SK-N-SH (cell line): Measurements from ENCODE around the gene IFI27L1.

ENCODE experiments used
- FOXM1 ChIP-seq: IDR thresholded peaks from 2 replicates; pipeline ENCODE4 v1.4.0; 2012; ENCODE audit warnings: low read depth, mild to moderate bottlenecking
- GABPA ChIP-seq: IDR thresholded peaks from 2 replicates; pipeline ENCODE4 v1.4.0; 2012; ENCODE audit warnings: low read depth, mild to moderate bottlenecking
- GATA2 ChIP-seq: sonication (generic); formaldehyde crosslinking; IDR thresholded peaks from 2 replicates; pipeline ENCODE4 v1.5.0; 2020; ENCODE audit warnings: mild to moderate bottlenecking, missing genetic modification reagents
- POLR2AphosphoS5 ChIP-seq: IDR thresholded peaks from 2 replicates; pipeline ENCODE4 v1.6.1; 2012; ENCODE audit warnings: low read depth, low read length
- RAD21 ChIP-seq: IDR thresholded peaks from 2 replicates; pipeline ENCODE4 v1.6.1; 2012; ENCODE audit warnings: mild to moderate bottlenecking, low read length
- RXRA ChIP-seq: IDR thresholded peaks from 2 replicates; pipeline ENCODE4 v1.4.0; 2012; ENCODE audit warnings: low read depth, mild to moderate bottlenecking, borderline replicate concordance
- YY1 ChIP-seq: IDR thresholded peaks from 2 replicates; pipeline ENCODE4 v1.4.0; 2012; ENCODE audit warnings: low read depth, mild to moderate bottlenecking
- TF ChIP-seq, protein P1 (sequence below): IDR thresholded peaks from 2 replicates; pipeline ENCODE4; 2012
- TF ChIP-seq, protein P2 (sequence below): fragments of 200-600 bp; sonication (generic); IDR thresholded peaks from 2 replicates; pipeline ENCODE4 v1.6.1; 2017; ENCODE audit warnings: antibody characterized with exemption, mild to moderate bottlenecking, moderate library complexity
- TF ChIP-seq, protein P3 (sequence below): fragments of 150-350 bp; IDR thresholded peaks from 2 replicates; pipeline ENCODE4 v1.6.1; 2016; ENCODE audit warnings: mild to moderate bottlenecking, low read depth, low read length
- TF ChIP-seq, protein P4 (sequence below): IDR thresholded peaks from 2 replicates; pipeline ENCODE4 v1.4.0; 2012; ENCODE audit warnings: low read depth
- TF ChIP-seq, protein P5 (sequence below): IDR thresholded peaks from 2 replicates; pipeline ENCODE4 v1.6.1; 2012; ENCODE audit warnings: mild to moderate bottlenecking, low read depth, low read length, moderate library complexity

DNA sequence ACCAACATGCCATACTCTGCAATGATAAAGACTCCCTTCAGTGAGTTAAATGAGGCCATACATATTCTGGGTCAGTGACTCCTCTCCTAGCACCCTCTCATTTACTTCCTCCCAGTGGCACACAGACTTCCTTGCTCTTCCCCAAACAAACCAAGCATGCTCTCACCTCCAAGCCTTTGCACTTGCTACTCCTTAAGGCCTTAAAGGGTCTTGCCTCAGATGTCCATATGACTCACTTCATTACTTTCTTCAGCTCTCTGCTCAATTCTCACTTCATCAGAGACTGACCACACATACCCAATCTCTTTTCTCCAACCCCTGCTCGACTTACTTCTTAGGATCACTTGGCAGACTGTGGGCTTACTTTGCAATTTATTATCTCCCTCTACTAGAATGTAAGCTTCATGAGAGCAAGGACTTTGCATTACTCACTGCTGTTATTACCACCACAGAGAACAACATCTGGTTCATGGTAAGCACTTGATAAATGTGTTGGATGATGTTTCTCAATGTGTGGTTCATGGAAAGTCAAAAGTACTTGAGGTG is 22.9 kb upstream of the IFI27L1 start:
- no peak for TF ChIP-seq RAD21
- TF ChIP-seq, protein P1, sequence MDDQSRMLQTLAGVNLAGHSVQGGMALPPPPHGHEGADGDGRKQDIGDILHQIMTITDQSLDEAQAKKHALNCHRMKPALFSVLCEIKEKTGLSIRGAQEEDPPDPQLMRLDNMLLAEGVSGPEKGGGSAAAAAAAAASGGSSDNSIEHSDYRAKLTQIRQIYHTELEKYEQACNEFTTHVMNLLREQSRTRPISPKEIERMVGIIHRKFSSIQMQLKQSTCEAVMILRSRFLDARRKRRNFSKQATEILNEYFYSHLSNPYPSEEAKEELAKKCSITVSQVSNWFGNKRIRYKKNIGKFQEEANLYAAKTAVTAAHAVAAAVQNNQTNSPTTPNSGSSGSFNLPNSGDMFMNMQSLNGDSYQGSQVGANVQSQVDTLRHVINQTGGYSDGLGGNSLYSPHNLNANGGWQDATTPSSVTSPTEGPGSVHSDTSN = no peak
- TF ChIP-seq, protein P2, sequence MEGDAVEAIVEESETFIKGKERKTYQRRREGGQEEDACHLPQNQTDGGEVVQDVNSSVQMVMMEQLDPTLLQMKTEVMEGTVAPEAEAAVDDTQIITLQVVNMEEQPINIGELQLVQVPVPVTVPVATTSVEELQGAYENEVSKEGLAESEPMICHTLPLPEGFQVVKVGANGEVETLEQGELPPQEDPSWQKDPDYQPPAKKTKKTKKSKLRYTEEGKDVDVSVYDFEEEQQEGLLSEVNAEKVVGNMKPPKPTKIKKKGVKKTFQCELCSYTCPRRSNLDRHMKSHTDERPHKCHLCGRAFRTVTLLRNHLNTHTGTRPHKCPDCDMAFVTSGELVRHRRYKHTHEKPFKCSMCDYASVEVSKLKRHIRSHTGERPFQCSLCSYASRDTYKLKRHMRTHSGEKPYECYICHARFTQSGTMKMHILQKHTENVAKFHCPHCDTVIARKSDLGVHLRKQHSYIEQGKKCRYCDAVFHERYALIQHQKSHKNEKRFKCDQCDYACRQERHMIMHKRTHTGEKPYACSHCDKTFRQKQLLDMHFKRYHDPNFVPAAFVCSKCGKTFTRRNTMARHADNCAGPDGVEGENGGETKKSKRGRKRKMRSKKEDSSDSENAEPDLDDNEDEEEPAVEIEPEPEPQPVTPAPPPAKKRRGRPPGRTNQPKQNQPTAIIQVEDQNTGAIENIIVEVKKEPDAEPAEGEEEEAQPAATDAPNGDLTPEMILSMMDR = no peak
- TF ChIP-seq POLR2AphosphoS5 = no peak
- TF ChIP-seq RXRA = no peak
- TF ChIP-seq, protein P3, sequence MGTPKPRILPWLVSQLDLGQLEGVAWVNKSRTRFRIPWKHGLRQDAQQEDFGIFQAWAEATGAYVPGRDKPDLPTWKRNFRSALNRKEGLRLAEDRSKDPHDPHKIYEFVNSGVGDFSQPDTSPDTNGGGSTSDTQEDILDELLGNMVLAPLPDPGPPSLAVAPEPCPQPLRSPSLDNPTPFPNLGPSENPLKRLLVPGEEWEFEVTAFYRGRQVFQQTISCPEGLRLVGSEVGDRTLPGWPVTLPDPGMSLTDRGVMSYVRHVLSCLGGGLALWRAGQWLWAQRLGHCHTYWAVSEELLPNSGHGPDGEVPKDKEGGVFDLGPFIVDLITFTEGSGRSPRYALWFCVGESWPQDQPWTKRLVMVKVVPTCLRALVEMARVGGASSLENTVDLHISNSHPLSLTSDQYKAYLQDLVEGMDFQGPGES = no peak
- TF ChIP-seq, protein P4, sequence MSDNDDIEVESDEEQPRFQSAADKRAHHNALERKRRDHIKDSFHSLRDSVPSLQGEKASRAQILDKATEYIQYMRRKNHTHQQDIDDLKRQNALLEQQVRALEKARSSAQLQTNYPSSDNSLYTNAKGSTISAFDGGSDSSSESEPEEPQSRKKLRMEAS = no peak
- TF ChIP-seq YY1 = no peak
- no peak for TF ChIP-seq GABPA
- TF ChIP-seq, protein P5, sequence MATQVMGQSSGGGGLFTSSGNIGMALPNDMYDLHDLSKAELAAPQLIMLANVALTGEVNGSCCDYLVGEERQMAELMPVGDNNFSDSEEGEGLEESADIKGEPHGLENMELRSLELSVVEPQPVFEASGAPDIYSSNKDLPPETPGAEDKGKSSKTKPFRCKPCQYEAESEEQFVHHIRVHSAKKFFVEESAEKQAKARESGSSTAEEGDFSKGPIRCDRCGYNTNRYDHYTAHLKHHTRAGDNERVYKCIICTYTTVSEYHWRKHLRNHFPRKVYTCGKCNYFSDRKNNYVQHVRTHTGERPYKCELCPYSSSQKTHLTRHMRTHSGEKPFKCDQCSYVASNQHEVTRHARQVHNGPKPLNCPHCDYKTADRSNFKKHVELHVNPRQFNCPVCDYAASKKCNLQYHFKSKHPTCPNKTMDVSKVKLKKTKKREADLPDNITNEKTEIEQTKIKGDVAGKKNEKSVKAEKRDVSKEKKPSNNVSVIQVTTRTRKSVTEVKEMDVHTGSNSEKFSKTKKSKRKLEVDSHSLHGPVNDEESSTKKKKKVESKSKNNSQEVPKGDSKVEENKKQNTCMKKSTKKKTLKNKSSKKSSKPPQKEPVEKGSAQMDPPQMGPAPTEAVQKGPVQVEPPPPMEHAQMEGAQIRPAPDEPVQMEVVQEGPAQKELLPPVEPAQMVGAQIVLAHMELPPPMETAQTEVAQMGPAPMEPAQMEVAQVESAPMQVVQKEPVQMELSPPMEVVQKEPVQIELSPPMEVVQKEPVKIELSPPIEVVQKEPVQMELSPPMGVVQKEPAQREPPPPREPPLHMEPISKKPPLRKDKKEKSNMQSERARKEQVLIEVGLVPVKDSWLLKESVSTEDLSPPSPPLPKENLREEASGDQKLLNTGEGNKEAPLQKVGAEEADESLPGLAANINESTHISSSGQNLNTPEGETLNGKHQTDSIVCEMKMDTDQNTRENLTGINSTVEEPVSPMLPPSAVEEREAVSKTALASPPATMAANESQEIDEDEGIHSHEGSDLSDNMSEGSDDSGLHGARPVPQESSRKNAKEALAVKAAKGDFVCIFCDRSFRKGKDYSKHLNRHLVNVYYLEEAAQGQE = no peak
- no peak for TF ChIP-seq FOXM1
- no peak for TF ChIP-seq GATA2 (CRISPR knock-in tag)
